ENCODE results near the gene ADRB2. TPM values are rescaled to one million over a fixed set of nuclear protein-coding genes. Genes with fewer than 3 reads are reported as not detected.

Gene ADRB2
- under 1 TPM; 0.81 to 0.98 TPM for total RNA-seq

GRCh38 chr5:148826053-148826738, at the start of gene ADRB2:
Gene ADRB2 (plus strand): TSS chr5:148826611. CDS start chr5:148826832, 221 bp downstream.
- ChIA-PET CTCF (interaction anchor here (0.8 to 2.5 kb wide), 7 partner anchors 20 to 210 kb away, joined by 3 to 9 read pairs (median 3); no protein-coding TSS in a partner anchor), POLR2A (interaction anchor here (0.7 to 2.4 kb wide), 5 partner anchors 21 to 88 kb away, joined by 3 to 9 read pairs (median 3); no protein-coding TSS in a partner anchor)
- no peak for TF ChIP-seq CTCF (IDR thresholded peaks at IDR 0.05)
- ATAC-seq: peak; percentile 94
- Mint-ChIP-seq H3K9me3 (no peaks in the 10 kb centered on the region), H3K36me3 (ENCODE audit: low read depth) (no peaks in the 10 kb centered on the region), H3K4me1 (ENCODE audit: low read depth) (peaks cover 28% of the 10 kb centered on the region), H3K27me3 (peaks cover 12% of the 10 kb centered on the region), H3K4me3 (peak within 1 kb of the TSS; percentile 83), H3K27ac (peak within 1 kb of the TSS; percentile 76)
- peak; percentile 92 for DNase-seq
- intact Hi-C loops (cut with micrococcal nuclease): loop anchor here (5.0 to 10.0 kb wide), 3 partner anchors 34 to 209 kb away; no protein-coding TSS in a partner anchor

GRCh38 chr5:148776780-148777179, 49.6 kb upstream of the ADRB2 start:
- TF ChIP-seq CTCF (IDR thresholded peaks at IDR 0.05): no peak
- Mint-ChIP-seq H3K9me3 (no peaks in the 10 kb centered on the region), H3K27me3 (peaks cover 14% of the 10 kb centered on the region), H3K27ac (no peak overlapping the region), H3K36me3 (ENCODE audit: low read depth) (no peaks in the 10 kb centered on the region), H3K4me1 (ENCODE audit: low read depth) (peaks cover 4% of the 10 kb centered on the region), H3K4me3 (no peak overlapping the region)
- peak; percentile 46 for DNase-seq
- ATAC-seq: peak; percentile 94
- CTCF ChIA-PET: interaction anchor here (1.0 to 1.7 kb wide), 4 partner anchors 13 to 181 kb away, joined by 3 to 5 read pairs (median 4); no protein-coding TSS in a partner anchor
- intact Hi-C loops (cut with micrococcal nuclease): no loop called here
- POLR2A ChIA-PET: interaction anchor here (0.7 kb wide), 1 partner anchor 54 kb away, joined by 3 read pairs; no protein-coding TSS in a partner anchor

- H3K27ac Mint-ChIP-seq: no peak overlapping the region
- DNase-seq (no peak), ATAC-seq (no peak)
- H3K9me3 Mint-ChIP-seq: no peaks in the 10 kb centered on the region
- no peaks in the 10 kb centered on the region for H3K36me3 Mint-ChIP-seq (ENCODE audit: low read depth)
- H3K4me1 Mint-ChIP-seq (ENCODE audit: low read depth): peaks cover 4% of the 10 kb centered on the region
- H3K27me3 Mint-ChIP-seq: peaks cover 8% of the 10 kb centered on the region
- no peak overlapping the region for H3K4me3 Mint-ChIP-seq
- ChIA-PET POLR2A (no interaction called here), CTCF (interaction anchor here (2.5 kb wide), 1 partner anchor 12 kb away, joined by 8 read pairs; no protein-coding TSS in a partner anchor)
- intact Hi-C loops (cut with micrococcal nuclease): no loop called here
- no peak for TF ChIP-seq CTCF (IDR thresholded peaks at IDR 0.05)
Observed at GRCh38 chr5:148778882-148779281, 47.5 kb upstream of the ADRB2 start.

- ChIA-PET CTCF (interaction anchor here (0.6 to 2.5 kb wide), 9 partner anchors 9 to 254 kb away, joined by 3 to 8 read pairs (median 3); no protein-coding TSS in a partner anchor), POLR2A (interaction anchor here (1.1 kb wide), 1 partner anchor 11 kb away, joined by 5 read pairs; no protein-coding TSS in a partner anchor)
- no peak for TF ChIP-seq CTCF (IDR thresholded peaks at IDR 0.05)
- no peak overlapping the region for H3K4me3 Mint-ChIP-seq
- ATAC-seq (no peak), DNase-seq (no peak)
- H3K4me1 Mint-ChIP-seq (ENCODE audit: low read depth): peaks cover 4% of the 10 kb centered on the region
- peaks cover 10% of the 10 kb centered on the region for H3K27me3 Mint-ChIP-seq
- H3K27ac Mint-ChIP-seq: no peak overlapping the region
- no peaks in the 10 kb centered on the region for H3K9me3 Mint-ChIP-seq
- no peaks in the 10 kb centered on the region for H3K36me3 Mint-ChIP-seq (ENCODE audit: low read depth)
- intact Hi-C loops (cut with micrococcal nuclease): no loop called here
Observed at GRCh38 chr5:148780711-148781110, 45.7 kb upstream of the ADRB2 start.

- TF ChIP-seq CTCF (IDR thresholded peaks at IDR 0.05): no peak
- Mint-ChIP-seq H3K9me3 (no peaks in the 10 kb centered on the region), H3K4me3 (no peak overlapping the region), H3K27me3 (peaks cover 13% of the 10 kb centered on the region), H3K36me3 (ENCODE audit: low read depth) (no peaks in the 10 kb centered on the region), H3K4me1 (ENCODE audit: low read depth) (peaks cover 4% of the 10 kb centered on the region), H3K27ac (no peak overlapping the region)
- ChIA-PET CTCF (no interaction called here), POLR2A (no interaction called here)
- no peak for DNase-seq
- ATAC-seq: no peak
- intact Hi-C loops (cut with micrococcal nuclease): no loop called here
Observed at GRCh38 chr5:148781766-148782165, 44.6 kb upstream of the ADRB2 start.
